NCI-H345 treated with DMSO at 0.1 percent for 48 hours (cell line): ENCODE measurements around the gene PLOD1.
A peak's percentile ranks its signal among the peaks of the same experiment; 100 is the strongest.
"Not testable (repeated sequence)": the region's sequence is repeated elsewhere in the genome, so short reads cannot be mapped to it uniquely, and the experiment has no call there.

Experiments used
- DNase-seq: peaks from one replicate; lab custom pipeline; 2025; ENCODE audit not compliant: unreplicated experiment; lab: John Stamatoyannopoulos, UW

The PLOD1 gene

DNA sequence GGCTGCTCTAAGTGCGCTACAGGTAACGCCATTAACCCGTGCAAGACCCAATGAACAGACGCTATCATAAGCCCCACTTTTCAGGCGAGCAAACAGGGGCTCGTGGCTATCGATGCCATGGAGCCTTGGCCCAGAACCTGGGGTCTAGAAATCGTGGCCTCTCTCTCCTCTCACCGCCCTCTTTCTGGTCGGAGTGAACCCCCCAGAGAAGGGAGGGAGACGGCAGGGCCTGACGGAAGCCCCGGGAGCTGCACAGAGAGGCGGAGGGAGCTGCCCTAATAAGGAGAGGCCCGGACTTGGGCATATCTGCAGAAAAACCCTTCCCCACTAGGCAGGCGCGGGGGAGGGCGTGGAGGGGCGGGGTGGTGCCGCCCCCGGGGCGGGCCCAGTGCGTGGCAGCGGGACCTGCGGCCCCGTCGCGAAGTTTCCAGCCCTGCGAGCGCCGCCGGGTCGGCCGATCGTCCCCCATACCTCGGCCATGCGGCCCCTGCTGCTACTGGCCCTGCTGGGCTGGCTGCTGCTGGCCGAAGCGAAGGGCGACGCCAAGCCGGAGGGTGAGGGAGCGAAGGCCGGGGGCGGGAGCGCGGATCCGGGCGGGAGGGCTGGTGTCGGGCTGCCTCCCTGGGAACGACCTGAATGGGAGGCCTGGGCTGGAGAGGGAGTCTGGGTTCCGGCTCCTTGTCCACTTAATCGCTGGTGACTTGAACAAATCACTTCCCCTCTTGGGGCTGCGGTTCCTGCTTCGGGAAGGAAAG, at the start of gene PLOD1:
Gene PLOD1 (plus strand): TSS at position 416 of the 755 bp plus-strand sequence. CDS start 63 bp downstream, at position 479.
- DNase-seq = no peak

DNA sequence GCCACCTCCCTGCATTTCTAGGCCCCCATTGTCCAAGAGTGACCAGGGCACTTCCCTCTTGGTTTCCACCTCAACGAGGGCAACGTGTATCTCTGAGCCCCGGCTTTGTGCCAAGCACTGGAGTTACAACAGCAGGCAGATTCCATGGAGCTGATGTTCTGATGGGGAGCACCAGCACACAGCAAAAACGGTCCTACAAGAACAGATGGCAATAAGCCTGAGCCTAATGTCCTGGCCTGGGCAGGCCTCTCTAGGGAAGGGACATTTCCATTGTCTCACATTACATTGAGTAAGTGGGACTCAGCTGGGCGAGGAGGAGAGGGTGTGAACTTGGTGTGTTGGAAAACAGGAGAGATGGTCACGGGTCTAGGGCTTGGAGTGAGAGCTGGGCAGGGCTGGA, 48.6 kb upstream of the PLOD1 start:
- no peak for DNase-seq

DNA sequence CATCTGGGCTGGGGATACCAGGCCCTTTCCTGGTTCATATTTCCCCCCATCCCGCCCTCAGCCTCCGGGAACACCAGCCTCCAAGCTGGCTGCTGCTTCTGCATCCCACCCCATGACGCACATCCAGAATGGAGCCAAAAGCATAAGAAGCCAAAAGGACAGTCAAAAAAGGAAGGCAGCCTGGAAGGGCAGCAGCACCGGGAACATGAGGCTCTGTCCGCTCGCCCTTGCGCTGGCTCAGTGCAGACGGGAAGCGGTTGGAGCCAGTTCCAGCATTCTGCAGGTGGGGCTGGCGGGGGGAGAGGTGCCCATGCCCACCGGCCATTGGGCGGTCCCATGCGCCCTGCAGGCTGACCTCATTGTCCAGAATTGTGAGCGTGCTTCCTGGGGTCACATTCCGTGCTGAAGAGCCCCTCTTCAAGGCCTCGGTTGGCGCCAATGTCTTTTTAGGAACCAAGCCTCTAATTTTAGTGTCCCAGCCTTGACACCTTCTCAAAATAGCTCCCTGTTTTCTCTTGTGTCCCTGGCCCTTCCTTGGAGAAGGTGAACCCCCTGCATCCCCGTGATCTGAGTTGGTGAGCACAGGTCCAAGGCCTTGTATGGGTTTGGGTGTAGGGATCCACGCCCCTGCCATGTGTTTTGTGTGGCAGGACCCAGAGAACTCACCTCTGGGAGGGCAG, 47.4 kb upstream of the PLOD1 start:
- DNase-seq = no peak

DNA sequence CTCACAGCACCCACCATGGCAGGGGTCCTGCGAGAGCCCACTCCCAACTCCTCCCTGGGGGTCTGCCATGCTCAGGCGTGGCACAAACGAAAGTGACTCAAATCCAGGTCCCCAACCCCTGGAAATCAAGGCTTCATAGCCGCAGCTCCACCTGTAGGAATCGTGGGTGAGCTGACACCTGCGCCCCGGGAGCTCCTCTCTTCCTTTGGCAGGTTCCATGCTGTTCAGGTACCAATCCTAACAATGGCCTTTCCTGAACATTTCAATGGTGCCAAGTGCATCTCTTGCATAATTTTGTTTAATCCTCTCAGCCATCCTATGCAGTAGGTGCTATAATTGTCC, 46.9 kb upstream of the PLOD1 start:
- DNase-seq = no peak

GRCh38 chr1:11888206-11888876, 46.2 kb upstream of the PLOD1 start:
- no peak for DNase-seq

- DNase-seq = no peak
Observed at GRCh38 chr1:11888877-11889208, 45.7 kb upstream of the PLOD1 start.

GRCh38 chr1:11891433-11892186, 42.9 kb upstream of the PLOD1 start:
- no peak for DNase-seq

- DNase-seq = peak; percentile 44
Observed at GRCh38 chr1:11893907-11894251, 40.6 kb upstream of the PLOD1 start.

DNA sequence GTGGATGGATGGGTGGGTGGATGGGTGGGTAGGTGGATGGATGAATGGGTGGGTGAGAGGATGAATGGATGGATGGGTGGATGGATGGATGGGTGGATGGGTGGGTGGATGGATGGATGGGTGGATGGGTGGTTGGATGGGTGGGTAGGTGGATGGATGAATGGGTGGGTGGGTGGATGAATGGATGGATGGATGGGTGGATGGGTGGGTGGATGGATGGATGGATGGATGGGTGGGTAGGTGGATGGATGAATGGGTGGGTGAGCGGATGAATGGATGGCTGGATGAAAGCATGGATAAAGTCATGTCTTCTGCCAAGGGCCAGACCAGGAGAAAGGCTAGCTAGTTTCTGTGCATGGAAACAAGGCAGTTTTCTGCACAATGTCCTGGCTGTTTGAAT, 40.0 kb upstream of the PLOD1 start:
- not testable (repeated sequence) for DNase-seq

DNA sequence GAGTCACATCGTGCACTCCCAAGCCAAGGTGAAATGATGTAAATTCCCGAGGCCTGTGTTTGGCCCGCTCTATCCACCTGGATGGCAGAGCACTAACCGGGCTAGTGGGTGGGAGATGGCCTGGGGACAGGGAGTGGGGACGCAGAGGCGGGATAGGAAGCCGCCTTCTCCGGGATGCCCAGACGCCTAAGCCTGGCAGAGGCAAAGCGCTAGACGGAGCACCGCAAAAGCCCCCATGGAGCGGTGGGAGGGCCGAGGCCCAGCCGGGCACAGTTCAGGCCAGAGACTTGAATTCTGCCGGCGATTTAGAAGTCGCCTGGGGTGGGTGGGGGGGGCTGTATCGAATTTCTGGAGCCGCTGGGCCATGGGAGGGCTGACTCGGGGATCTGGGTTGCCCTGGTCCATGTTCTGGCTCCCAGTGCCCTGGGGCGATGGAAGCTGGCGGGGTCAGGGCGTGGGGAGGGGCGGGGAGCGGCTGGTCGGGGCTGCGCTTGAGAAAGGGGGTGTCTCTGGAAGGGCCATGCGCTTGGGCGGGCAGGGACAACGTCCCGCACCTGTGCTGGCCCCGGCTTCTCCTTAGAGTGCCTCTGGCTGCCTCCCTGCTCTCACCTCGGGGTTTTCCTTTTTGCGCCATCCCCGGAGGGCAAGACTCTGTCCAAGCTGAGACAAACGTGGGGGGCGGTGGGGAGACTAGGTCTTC, 36.3 kb upstream of the PLOD1 start:
- no peak for DNase-seq

DNA sequence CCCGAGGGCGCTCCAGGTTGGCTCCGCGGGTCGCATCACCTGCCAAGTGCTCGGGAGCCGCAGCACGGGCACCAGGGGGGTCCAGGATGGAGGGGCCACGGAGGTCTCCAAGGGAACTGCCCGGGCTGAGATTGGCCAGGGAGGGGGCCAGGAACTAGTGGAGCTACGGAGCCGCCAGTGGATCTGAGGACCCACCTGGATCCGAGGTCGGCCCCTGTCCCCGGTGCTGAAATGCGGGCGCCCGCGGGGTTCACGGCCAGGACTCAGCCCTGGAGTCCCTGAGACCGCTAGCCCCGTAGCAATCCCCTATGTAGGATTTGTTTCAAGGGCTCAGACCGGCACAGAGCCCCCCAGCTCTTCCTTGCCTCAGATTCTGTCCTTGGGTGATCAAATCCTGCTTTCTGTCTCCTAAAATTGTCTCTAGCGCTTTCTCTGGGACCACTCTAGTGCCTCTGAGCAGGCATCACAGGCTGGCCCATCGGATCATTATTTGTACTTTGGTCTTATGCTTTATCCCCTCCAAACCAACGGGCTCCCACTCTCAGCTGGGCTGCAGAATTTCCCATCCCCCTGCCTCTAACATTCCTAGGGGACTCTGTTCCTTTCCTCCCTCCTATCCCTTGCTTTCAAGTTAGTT, 35.6 kb upstream of the PLOD1 start:
- no peak for DNase-seq

DNA sequence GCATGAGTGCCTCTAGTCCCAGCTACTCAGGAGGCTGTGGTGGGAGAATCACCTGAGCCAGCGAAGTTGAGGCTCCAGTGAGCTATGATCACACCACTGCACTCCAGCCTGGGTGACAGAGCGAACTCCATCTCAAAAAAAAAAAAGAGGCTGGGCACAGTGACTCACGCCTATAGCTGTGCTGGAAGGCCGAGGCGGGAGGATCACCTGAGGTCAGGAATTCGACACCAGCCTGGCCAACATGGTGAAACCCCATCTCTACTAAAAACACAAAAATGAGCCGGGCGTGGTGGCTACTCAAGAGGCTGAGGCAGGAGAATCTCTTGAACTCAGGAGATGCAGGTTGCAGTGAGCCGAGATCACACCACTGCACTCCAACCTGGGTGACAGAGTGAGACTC, 33.1 kb upstream of the PLOD1 start:
- DNase-seq = not testable (repeated sequence)

DNA sequence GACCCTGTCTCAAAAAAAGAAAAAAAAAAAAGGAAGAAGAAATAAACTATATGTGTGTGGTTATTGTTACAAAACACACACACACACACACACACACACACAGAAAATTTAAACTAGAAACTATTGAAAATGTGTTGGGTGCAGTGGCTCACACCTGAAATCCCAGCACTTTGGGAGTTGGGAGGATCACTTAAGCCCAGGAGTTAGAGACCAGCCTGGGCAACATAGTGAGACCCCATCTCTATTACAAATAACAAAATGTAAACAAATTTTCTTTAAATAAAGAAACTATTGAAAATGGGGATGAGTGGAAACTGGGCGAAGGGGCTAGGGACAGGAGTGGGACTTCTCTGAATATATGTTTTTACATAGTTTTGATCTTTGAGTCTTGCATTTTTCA, 31.3 kb upstream of the PLOD1 start:
- no peak for DNase-seq

DNA sequence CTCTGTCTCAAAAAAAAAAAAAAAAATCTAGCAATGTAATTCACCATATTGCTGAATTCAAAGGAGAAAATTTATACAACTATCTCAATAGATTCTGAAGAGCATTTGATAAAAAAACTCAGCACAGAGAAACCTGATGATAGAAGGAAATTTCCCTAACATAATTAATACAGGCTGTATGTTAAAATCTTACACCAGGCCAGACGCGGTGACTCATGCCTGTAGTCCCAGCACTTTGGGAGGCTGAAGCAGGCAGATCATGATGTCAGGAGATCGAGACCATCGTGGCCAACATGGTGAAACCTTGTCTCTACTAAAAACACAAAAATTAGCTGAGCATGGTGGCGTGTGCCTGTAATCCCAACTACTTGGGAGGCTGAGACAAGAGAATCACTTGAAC, 30.4 kb upstream of the PLOD1 start:
- not testable (repeated sequence) for DNase-seq

DNA sequence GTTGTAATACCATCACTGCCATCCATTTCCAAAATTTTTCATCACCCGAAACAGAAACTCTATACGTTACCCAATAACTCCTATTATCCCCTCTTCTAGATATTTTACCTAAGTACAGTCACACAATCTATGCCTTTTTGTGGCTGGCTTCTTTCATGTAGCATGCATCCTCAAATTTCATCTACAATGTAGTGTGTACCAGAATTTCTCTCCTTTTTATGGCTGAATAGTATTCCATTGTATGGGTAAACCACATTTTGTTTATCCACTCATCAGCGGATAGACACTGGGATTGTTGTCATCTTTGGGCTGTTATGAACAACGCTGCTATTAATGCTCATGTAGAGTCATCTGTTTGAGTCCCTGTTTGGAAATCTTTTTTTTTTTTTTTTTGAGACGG, 29.5 kb upstream of the PLOD1 start:
- DNase-seq = no peak

GRCh38 chr1:11906870-11907269, 27.6 kb upstream of the PLOD1 start:
- no peak for DNase-seq

GRCh38 chr1:11907275-11908094, 27.0 kb upstream of the PLOD1 start:
- DNase-seq = peak; percentile 92

- peak; percentile 89 for DNase-seq
Observed at GRCh38 chr1:11908095-11908675, 26.3 kb upstream of the PLOD1 start.

- DNase-seq = not testable (repeated sequence)
Observed at GRCh38 chr1:11910914-11911228, 23.6 kb upstream of the PLOD1 start.

DNA sequence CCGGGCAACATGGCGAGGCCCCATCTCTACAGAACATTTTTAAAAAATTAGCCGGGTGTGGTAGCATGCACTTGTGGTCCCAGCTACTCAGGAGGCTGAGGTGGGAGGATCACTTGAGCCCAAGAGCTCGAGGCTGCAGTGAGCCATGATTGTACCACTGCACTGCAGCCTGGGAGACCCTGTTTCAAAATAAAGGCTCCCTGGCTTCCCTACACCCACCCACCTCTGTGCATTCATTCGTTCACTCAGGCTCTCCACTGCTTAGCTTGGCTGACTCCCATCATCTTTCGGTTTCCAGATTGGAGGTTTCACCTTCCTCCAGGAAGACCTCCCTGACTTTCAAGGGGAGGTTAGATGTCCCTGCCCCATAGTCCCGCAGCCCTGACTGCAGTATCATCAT, 22.5 kb upstream of the PLOD1 start:
- no peak for DNase-seq
